ENCODE measurements around the gene STEAP1B. TPM values are rescaled to one million over a fixed set of nuclear protein-coding genes. Genes with fewer than 3 reads are reported as not detected.

STEAP1B gene
- total RNA-seq, 1 donor from 2014 or later, result 1.3 TPM

DNA sequence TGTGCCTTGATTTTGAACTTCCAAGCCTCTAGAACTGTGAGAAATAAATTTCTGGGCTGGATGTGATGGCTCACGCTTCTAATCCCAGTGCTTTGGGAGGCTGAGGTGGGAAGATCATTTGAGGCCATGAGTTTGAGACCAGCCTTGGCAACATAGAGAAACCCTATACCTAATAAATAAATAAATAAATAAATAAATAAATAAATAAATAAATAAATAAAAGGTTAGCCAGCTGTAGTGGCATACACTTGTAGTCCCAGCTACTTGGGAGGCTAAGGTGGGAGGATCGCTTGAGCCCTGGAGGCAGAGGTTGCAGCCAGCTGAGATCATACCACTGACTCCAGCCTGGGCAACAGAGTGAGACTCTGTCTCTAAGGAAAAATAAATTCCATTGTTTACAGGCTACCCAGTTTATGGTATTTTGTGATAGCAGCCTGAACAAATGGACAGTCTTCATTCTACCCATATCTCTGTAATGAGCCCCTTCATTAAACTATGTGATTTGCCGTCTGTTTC is 67.7 kb downstream of the STEAP1B start:
- Mint-ChIP-seq H3K27me3 (ENCODE audit: low read depth, unreplicated experiment) (no peaks in the 10 kb centered on the region), H3K9me3 (ENCODE audit: unreplicated experiment) (no peaks in the 10 kb centered on the region), H3K36me3 (ENCODE audit: low read depth, unreplicated experiment) (no peaks in the 10 kb centered on the region), H3K4me1 (ENCODE audit: low read depth, unreplicated experiment) (peaks cover 20% of the 10 kb centered on the region), H3K27ac (ENCODE audit: unreplicated experiment) (peak overlapping the region; percentile 63), H3K4me3 (ENCODE audit: unreplicated experiment) (no peak overlapping the region)
- TF ChIP-seq, protein P1, sequence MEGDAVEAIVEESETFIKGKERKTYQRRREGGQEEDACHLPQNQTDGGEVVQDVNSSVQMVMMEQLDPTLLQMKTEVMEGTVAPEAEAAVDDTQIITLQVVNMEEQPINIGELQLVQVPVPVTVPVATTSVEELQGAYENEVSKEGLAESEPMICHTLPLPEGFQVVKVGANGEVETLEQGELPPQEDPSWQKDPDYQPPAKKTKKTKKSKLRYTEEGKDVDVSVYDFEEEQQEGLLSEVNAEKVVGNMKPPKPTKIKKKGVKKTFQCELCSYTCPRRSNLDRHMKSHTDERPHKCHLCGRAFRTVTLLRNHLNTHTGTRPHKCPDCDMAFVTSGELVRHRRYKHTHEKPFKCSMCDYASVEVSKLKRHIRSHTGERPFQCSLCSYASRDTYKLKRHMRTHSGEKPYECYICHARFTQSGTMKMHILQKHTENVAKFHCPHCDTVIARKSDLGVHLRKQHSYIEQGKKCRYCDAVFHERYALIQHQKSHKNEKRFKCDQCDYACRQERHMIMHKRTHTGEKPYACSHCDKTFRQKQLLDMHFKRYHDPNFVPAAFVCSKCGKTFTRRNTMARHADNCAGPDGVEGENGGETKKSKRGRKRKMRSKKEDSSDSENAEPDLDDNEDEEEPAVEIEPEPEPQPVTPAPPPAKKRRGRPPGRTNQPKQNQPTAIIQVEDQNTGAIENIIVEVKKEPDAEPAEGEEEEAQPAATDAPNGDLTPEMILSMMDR (IDR thresholded peaks at IDR 0.05; ENCODE audit: insufficient read depth, low read depth, low read length), result no peak
- TF ChIP-seq EZH2 (IDR thresholded peaks at IDR 0.05; ENCODE audit: insufficient read depth, low read length), result no peak
- peaks cover 23% of the 10 kb centered on the region for H3K4me1 ChIP-seq (ENCODE audit: insufficient read depth, low read length)
- no peaks in the 10 kb centered on the region for H3K27me3 ChIP-seq (ENCODE audit: insufficient read depth, low read length)
- no peak overlapping the region for H2AFZ ChIP-seq (ENCODE audit: low read depth, low read length)
- H3K36me3 ChIP-seq (ENCODE audit: insufficient read depth, low read length), result no peaks in the 10 kb centered on the region
- no peak overlapping the region for H3K4me2 ChIP-seq (ENCODE audit: low read length)
- no peak overlapping the region for H3K27ac ChIP-seq (ENCODE audit: low read depth, low read length)
- no peaks in the 10 kb centered on the region for H3K9me3 ChIP-seq (ENCODE audit: insufficient read depth, low read depth, low read length)
- FAIRE-seq, result no peak
- H3K9ac ChIP-seq (ENCODE audit: low read length), result no peak overlapping the region
- H3K4me3 ChIP-seq (ENCODE audit: insufficient read depth, low read depth, low read length), result no peak overlapping the region
- DNase-seq (ENCODE audit: low read depth), result no peak
- no peaks in the 10 kb centered on the region for H3K79me2 ChIP-seq (ENCODE audit: insufficient read depth, low read length)
- H4K20me1 ChIP-seq (ENCODE audit: insufficient read depth, low read length), result no peaks in the 10 kb centered on the region

DNA sequence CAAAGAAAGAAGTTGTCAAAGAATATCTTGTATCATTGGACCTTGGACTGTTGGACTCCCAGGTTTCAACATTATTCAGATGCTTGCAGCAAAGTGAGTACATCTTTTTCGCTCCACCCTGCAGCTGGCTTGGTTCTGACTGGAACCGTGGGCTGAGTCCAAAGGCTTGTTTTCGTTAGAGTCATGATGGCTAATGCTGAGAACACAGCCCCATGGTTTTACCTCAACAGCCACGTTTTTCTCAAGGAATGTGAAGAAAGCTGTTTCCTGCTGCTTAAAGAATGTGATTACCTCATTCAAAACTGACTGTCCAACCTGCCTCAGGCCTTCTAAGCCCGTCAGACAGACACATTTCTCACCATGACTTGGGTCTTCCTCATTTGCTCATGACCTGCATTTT is 69.5 kb downstream of the STEAP1B start:
- Histone ChIP-seq H3K4me3 (ENCODE audit: insufficient read depth, low read depth, low read length) (no peak overlapping the region), H3K4me1 (ENCODE audit: insufficient read depth, low read length) (peaks cover 23% of the 10 kb centered on the region), H3K4me2 (ENCODE audit: low read length) (peak overlapping the region; percentile 12), H3K9me3 (ENCODE audit: insufficient read depth, low read depth, low read length) (no peaks in the 10 kb centered on the region), H4K20me1 (ENCODE audit: insufficient read depth, low read length) (no peaks in the 10 kb centered on the region), H3K27ac (ENCODE audit: low read depth, low read length) (peak overlapping the region; percentile 60), H3K36me3 (ENCODE audit: insufficient read depth, low read length) (no peaks in the 10 kb centered on the region), H2AFZ (ENCODE audit: low read depth, low read length) (peak overlapping the region; percentile 12), H3K9ac (ENCODE audit: low read length) (no peak overlapping the region), H3K27me3 (ENCODE audit: insufficient read depth, low read length) (no peaks in the 10 kb centered on the region), H3K79me2 (ENCODE audit: insufficient read depth, low read length) (no peaks in the 10 kb centered on the region)
- TF ChIP-seq, protein P1 (IDR thresholded peaks at IDR 0.05; ENCODE audit: insufficient read depth, low read depth, low read length), result no peak
- TF ChIP-seq EZH2 (IDR thresholded peaks at IDR 0.05; ENCODE audit: insufficient read depth, low read length), result no peak
- DNase-seq (ENCODE audit: low read depth) (peak; percentile 72), FAIRE-seq (no peak)
- H3K4me3 Mint-ChIP-seq (ENCODE audit: unreplicated experiment), result no peak overlapping the region
- no peaks in the 10 kb centered on the region for H3K36me3 Mint-ChIP-seq (ENCODE audit: low read depth, unreplicated experiment)
- H3K27me3 Mint-ChIP-seq (ENCODE audit: low read depth, unreplicated experiment), result no peaks in the 10 kb centered on the region
- H3K9me3 Mint-ChIP-seq (ENCODE audit: unreplicated experiment), result no peaks in the 10 kb centered on the region
- H3K4me1 Mint-ChIP-seq (ENCODE audit: low read depth, unreplicated experiment), result peaks cover 20% of the 10 kb centered on the region
- peak overlapping the region; percentile 68 for H3K27ac Mint-ChIP-seq (ENCODE audit: unreplicated experiment)

DNA sequence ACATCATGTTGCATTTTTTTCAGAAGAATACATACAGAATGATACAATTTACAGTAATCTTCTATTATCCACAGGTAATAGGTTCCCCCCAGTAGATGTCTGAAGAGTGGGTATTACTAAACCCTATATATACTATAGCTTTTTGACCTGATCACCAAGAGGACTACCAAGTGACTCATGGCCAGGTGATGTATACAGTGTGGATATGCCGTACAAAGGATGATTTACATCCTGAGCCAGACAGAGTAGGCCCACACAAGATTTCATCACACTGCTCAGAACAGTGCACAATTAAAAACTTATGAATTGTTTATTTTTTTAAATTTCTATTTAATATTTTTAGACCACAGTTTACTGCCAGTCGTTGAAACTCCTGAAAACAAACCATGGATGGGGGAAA is 70.6 kb downstream of the STEAP1B start:
- no peaks in the 10 kb centered on the region for H3K9me3 Mint-ChIP-seq (ENCODE audit: unreplicated experiment)

More for the DNA sequence above, 70.6 kb downstream of the STEAP1B start:
- Histone ChIP-seq H4K20me1 (ENCODE audit: insufficient read depth, low read length) (no peaks in the 10 kb centered on the region), H3K79me2 (ENCODE audit: insufficient read depth, low read length) (no peaks in the 10 kb centered on the region), H3K27ac (ENCODE audit: low read depth, low read length) (no peak overlapping the region), H2AFZ (ENCODE audit: low read depth, low read length) (no peak overlapping the region), H3K4me3 (ENCODE audit: insufficient read depth, low read depth, low read length) (no peak overlapping the region), H3K9me3 (ENCODE audit: insufficient read depth, low read depth, low read length) (no peaks in the 10 kb centered on the region), H3K4me2 (ENCODE audit: low read length) (no peak overlapping the region), H3K27me3 (ENCODE audit: insufficient read depth, low read length) (no peaks in the 10 kb centered on the region), H3K9ac (ENCODE audit: low read length) (no peak overlapping the region), H3K4me1 (ENCODE audit: insufficient read depth, low read length) (peaks cover 23% of the 10 kb centered on the region), H3K36me3 (ENCODE audit: insufficient read depth, low read length) (no peaks in the 10 kb centered on the region)
- Mint-ChIP-seq H3K27me3 (ENCODE audit: low read depth, unreplicated experiment) (no peaks in the 10 kb centered on the region), H3K36me3 (ENCODE audit: low read depth, unreplicated experiment) (no peaks in the 10 kb centered on the region), H3K27ac (ENCODE audit: unreplicated experiment) (no peak overlapping the region), H3K4me3 (ENCODE audit: unreplicated experiment) (no peak overlapping the region), H3K4me1 (ENCODE audit: low read depth, unreplicated experiment) (peaks cover 20% of the 10 kb centered on the region)
- no peak for DNase-seq (ENCODE audit: low read depth)
- no peak for FAIRE-seq
- TF ChIP-seq, protein P1 (IDR thresholded peaks at IDR 0.05; ENCODE audit: insufficient read depth, low read depth, low read length), result no peak
- TF ChIP-seq EZH2 (IDR thresholded peaks at IDR 0.05; ENCODE audit: insufficient read depth, low read length), result no peak

All from astrocyte (in vitro differentiated cells and primary cell).